HTR-8/SVneo (cell line): ENCODE results near the gene TMEFF2.
A peak's percentile ranks its signal among the peaks of the same experiment; 100 is the strongest.

Experiments used
- DNase-seq: peaks from one replicate; pipeline ENCODE4 v3.0.0; 2011; ENCODE audit warnings: low spot score, mixed read lengths; ENCODE audit not compliant: insufficient read length
- FAIRE-seq: peaks from 2 replicates; lab custom pipeline; 2011; peaks lifted over from hg19 to GRCh38; lab: Jason Lieb, UNC

Gene TMEFF2

GRCh38 chr2:192029089-192029488, 165.6 kb downstream of the TMEFF2 start:
- FAIRE-seq (no peak), DNase-seq (no peak)

- FAIRE-seq: no peak
Measured at GRCh38 chr2:192026825-192027120, 168.0 kb downstream of the TMEFF2 start.

DNA sequence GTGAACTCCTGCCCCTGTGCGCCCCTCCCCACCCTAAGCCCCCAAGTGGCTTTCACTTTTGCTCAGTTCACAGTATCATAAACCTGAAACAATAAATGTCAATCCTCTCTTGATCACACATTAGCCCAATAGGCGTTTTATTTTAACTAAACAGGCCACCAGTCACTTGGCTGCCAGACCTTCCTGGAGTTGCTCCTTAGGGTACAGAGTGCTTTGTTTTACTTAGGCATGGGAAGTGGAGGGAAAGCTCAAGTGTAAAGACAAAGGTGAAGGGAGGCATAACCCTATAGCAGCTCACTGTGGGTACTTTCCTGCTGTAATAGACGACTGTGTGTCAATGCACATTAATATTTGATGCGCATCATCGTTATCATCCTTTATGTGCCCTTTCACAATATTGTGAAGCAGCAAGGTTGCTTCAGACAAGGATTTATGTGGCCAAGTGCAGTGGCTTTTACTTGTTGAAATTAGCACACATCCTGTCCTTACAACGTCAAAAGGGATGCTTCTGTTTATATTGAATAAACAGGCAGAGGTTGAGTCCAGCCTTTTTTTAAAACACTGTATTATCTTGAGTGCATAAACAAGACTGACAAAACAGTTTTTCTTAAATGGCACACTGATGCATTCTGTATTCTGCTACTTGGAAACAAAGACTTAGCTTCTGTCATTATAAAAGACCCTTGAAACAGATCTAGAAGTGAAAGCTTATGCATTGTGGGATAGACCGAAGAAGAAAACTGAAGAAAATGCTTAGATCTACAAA, 168.5 kb downstream of the TMEFF2 start:
- FAIRE-seq: no peak
- no peak for DNase-seq

More at GRCh38 chr2:192026825-192027120, 168.0 kb downstream of the TMEFF2 start:
- DNase-seq: no peak

- DNase-seq (no peak), FAIRE-seq (no peak)
Measured at GRCh38 chr2:192025637-192026036, 169.1 kb downstream of the TMEFF2 start.

GRCh38 chr2:192023006-192023405, 171.7 kb downstream of the TMEFF2 start:
- DNase-seq (no peak), FAIRE-seq (no peak)

GRCh38 chr2:192017844-192018243, 176.9 kb downstream of the TMEFF2 start:
- DNase-seq (no peak), FAIRE-seq (no peak)

GRCh38 chr2:192016265-192016664, 178.5 kb downstream of the TMEFF2 start:
- DNase-seq: peak; percentile 30
- no peak for FAIRE-seq

GRCh38 chr2:192013211-192013610, 181.5 kb downstream of the TMEFF2 start:
- no peak for DNase-seq
- FAIRE-seq: peak; percentile 26

GRCh38 chr2:192011196-192011595, 183.5 kb downstream of the TMEFF2 start:
- no peak for DNase-seq
- no peak for FAIRE-seq

DNA sequence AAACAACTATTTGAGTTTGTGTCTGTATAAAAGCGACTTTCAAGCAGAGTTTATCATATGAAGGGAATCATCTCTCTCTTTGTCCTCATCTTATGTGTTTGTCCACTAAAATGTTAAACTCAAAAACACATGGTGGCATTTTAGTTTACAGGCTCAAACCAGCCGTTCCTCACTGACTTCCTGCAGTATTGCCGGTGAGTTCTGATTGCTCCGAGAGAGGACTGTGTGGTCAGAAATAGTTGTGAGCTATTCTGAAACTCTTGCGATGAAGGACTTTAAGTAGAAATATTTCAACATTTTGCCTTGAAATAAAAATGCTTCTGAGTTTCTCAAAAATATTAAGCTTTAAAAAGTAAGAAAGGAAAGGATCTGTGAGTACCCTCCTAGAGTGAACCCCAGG, 184.7 kb downstream of the TMEFF2 start:
- peak; percentile 28 for FAIRE-seq
- no peak for DNase-seq

GRCh38 chr2:192007581-192008228, 187.0 kb downstream of the TMEFF2 start:
- peak; percentile 13 for FAIRE-seq
- DNase-seq: no peak

DNA sequence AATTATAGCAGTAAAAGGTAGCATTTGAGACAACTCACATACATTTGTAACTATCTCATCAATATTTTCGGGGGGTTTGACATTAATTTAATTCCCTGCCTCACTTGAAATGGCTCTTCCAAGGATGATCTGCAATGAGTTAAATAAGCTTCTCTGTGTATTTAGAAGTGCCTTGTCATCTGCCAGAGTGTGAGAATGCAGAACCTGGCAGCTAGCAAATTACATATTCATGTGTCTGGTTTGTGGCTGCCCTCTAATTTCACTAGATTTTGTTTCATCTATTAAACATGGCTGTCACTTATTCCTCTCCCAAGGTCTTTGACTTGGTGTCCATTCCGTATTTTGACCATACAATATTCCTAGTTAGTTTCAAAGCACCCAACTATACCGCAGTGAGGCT, 189.5 kb downstream of the TMEFF2 start:
- DNase-seq (no peak), FAIRE-seq (no peak)

DNA sequence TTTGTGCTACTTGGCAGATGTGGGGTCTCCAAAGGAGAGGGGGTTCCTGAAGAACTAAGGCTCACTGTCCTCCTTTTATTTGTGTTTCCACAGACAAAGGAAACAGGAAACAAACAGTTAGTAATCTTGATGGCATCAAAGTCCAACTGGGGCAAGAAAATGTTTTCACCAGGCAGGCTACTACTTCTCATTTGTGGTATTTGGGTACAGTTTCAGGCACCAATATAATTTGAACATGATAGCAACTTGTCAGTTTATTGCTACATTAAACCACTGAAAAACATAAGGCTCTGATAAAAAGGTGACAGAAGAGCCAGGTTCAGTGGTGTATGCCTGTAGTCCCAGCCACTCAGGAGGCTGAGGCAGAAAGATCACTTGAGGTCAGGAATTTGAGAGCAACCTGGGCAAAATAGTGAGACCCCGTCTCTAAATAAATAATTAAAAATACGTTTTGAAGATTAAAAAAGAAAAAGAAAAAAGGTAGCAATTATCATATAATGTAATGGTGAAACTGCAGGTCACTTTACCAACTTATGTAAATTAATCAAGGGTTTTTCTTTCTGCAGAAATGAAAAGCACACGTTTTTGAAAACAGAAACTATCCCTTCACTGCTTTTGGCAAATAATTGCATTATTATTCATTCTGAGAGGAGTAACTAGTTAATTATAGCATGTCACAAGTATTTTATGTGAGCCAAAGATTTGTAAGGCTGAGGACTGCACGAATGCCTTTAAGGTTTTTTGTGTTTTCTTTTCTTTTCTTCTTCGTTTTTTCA, 190.4 kb downstream of the TMEFF2 start:
- DNase-seq (no peak), FAIRE-seq (no peak)

- FAIRE-seq (no peak), DNase-seq (no peak)
Measured at GRCh38 chr2:192002418-192002817, 192.3 kb downstream of the TMEFF2 start.

GRCh38 chr2:192000196-192000980, 194.3 kb downstream of the TMEFF2 start:
- DNase-seq: no peak
- FAIRE-seq: no peak

GRCh38 chr2:191999101-191999841, 195.5 kb downstream of the TMEFF2 start:
- no peak for FAIRE-seq
- DNase-seq: no peak

- no peak for DNase-seq
- FAIRE-seq: no peak
Measured at GRCh38 chr2:191995285-191995684, 199.4 kb downstream of the TMEFF2 start.

GRCh38 chr2:191994749-191995148, 200.0 kb downstream of the TMEFF2 start:
- FAIRE-seq (no peak), DNase-seq (no peak)

GRCh38 chr2:191991442-191991841, 203.3 kb downstream of the TMEFF2 start:
- DNase-seq (no peak), FAIRE-seq (no peak)

GRCh38 chr2:191985740-191986139, 209.0 kb downstream of the TMEFF2 start:
- DNase-seq: no peak
- FAIRE-seq: no peak
